HEK293 (cell line): ENCODE results near the gene PLA2G2E.

Experiments
- HOXC10 ChIP-seq: sonication (generic); formaldehyde crosslinking; IDR thresholded peaks from 2 replicates; pipeline ENCODE4 v1.8.1; 2023; ENCODE audit warnings: mild to moderate bottlenecking, missing genetic modification reagents
- KLF10 ChIP-seq: fragments of 450-650 bp; IDR thresholded peaks from 2 replicates; pipeline ENCODE4 v1.5.1; 2018; ENCODE audit warnings: missing biosample characterization, mild to moderate bottlenecking, missing genetic modification characterization
- TRIM28 ChIP-seq: IDR thresholded peaks from 2 replicates; pipeline ENCODE4 v1.6.1; 2011; ENCODE audit warnings: low read length, control low read depth, borderline replicate concordance
- ZBTB17 ChIP-seq: fragments of 450-650 bp; formaldehyde crosslinking; IDR thresholded peaks from 2 replicates; pipeline ENCODE4 v1.5.1; 2016; ENCODE audit warnings: missing biosample characterization, missing genetic modification characterization
- ZBTB7A ChIP-seq: fragments of 450-650 bp; formaldehyde crosslinking; IDR thresholded peaks from 2 replicates; pipeline ENCODE4 v1.5.1; 2016; ENCODE audit warnings: low read depth, missing biosample characterization, missing genetic modification characterization
- ZBTB8A ChIP-seq: fragments of 450-650 bp; formaldehyde crosslinking; IDR thresholded peaks from 2 replicates; pipeline ENCODE4 v1.5.1; 2016; ENCODE audit warnings: missing biosample characterization, missing genetic modification characterization
- ZEB2 ChIP-seq: fragments of 450-650 bp; formaldehyde crosslinking; IDR thresholded peaks from 2 replicates; pipeline ENCODE4 v1.5.1; 2016; ENCODE audit warnings: missing biosample characterization, missing genetic modification characterization
- ZIC2 ChIP-seq: fragments of 450-650 bp; formaldehyde crosslinking; IDR thresholded peaks from 2 replicates; pipeline ENCODE4 v1.5.1; 2016; ENCODE audit warnings: missing biosample characterization, missing genetic modification characterization
- ZNF169 ChIP-seq: fragments of 450-650 bp; formaldehyde crosslinking; IDR thresholded peaks from 2 replicates; pipeline ENCODE4 v1.5.1; 2016; ENCODE audit warnings: missing biosample characterization, missing genetic modification characterization
- ZNF24 ChIP-seq: fragments of 450-650 bp; formaldehyde crosslinking; IDR thresholded peaks from 2 replicates; pipeline ENCODE4 v1.5.1; 2016; ENCODE audit warnings: missing biosample characterization, missing genetic modification characterization
- ZNF391 ChIP-seq: fragments of 450-650 bp; formaldehyde crosslinking; IDR thresholded peaks from 2 replicates; pipeline ENCODE4 v1.5.1; 2016; ENCODE audit warnings: low read depth, missing biosample characterization, missing genetic modification characterization, borderline replicate concordance
- ZNF423 ChIP-seq: fragments of 450-650 bp; formaldehyde crosslinking; IDR thresholded peaks from 2 replicates; pipeline ENCODE4 v1.5.1; 2016; ENCODE audit warnings: missing biosample characterization, missing genetic modification characterization
- ZNF544 ChIP-seq: fragments of 450-650 bp; formaldehyde crosslinking; IDR thresholded peaks from 2 replicates; pipeline ENCODE4 v1.5.0; 2017; ENCODE audit warnings: missing biosample characterization, missing genetic modification characterization
- ZNF561 ChIP-seq: fragments of 450-650 bp; IDR thresholded peaks from 2 replicates; pipeline ENCODE4 v1.5.1; 2018; ENCODE audit warnings: missing biosample characterization, missing genetic modification characterization, borderline replicate concordance
- ZNF596 ChIP-seq: fragments of 450-650 bp; IDR thresholded peaks from 2 replicates; pipeline ENCODE4 v1.5.0; 2018; ENCODE audit warnings: missing biosample characterization, mild to moderate bottlenecking, missing genetic modification characterization, moderate library complexity
- ZNF629 ChIP-seq: fragments of 450-650 bp; formaldehyde crosslinking; IDR thresholded peaks from 2 replicates; pipeline ENCODE4 v1.5.1; 2017; ENCODE audit warnings: missing biosample characterization, missing genetic modification characterization
- ZNF654 ChIP-seq: fragments of 450-650 bp; formaldehyde crosslinking; IDR thresholded peaks from 2 replicates; pipeline ENCODE4 v1.5.1; 2016; ENCODE audit warnings: low read depth, missing biosample characterization, missing genetic modification characterization
- ZNF664 ChIP-seq: fragments of 450-650 bp; formaldehyde crosslinking; IDR thresholded peaks from 2 replicates; pipeline ENCODE4 v1.5.1; 2016; ENCODE audit warnings: missing biosample characterization, missing genetic modification characterization
- ZNF677 ChIP-seq: fragments of 450-650 bp; IDR thresholded peaks from 2 replicates; pipeline ENCODE4 v1.5.0; 2018; ENCODE audit warnings: missing biosample characterization, mild to moderate bottlenecking, missing genetic modification characterization, moderate library complexity
- ZNF707 ChIP-seq: fragments of 450-650 bp; formaldehyde crosslinking; IDR thresholded peaks from 2 replicates; pipeline ENCODE4 v1.5.1; 2016; ENCODE audit warnings: missing biosample characterization, missing genetic modification characterization
- TF ChIP-seq, protein P1 (sequence below): fragments of 450-650 bp; formaldehyde crosslinking; IDR thresholded peaks from 2 replicates; pipeline ENCODE4 v1.5.1; 2016; ENCODE audit warnings: missing biosample characterization, missing genetic modification characterization
- TF ChIP-seq, protein P2 (sequence below): fragments of 450-650 bp; formaldehyde crosslinking; IDR thresholded peaks from 2 replicates; pipeline ENCODE4 v1.5.1; 2016; ENCODE audit warnings: missing biosample characterization, missing genetic modification characterization, borderline replicate concordance
- TF ChIP-seq, protein P3 (sequence below): fragments of 450-650 bp; formaldehyde crosslinking; IDR thresholded peaks from 2 replicates; pipeline ENCODE4 v1.5.1; 2016; ENCODE audit warnings: missing biosample characterization, missing genetic modification characterization
- TF ChIP-seq, protein P4 (sequence below): fragments of 450-650 bp; formaldehyde crosslinking; optimal IDR thresholded peaks from 2 replicates; pipeline ENCODE3; 2016; ENCODE audit warnings: missing biosample characterization, mild to moderate bottlenecking, missing genetic modification characterization
- TF ChIP-seq, protein P5 (sequence below): fragments of 450-650 bp; formaldehyde crosslinking; IDR thresholded peaks from 2 replicates; pipeline ENCODE4 v1.5.1; 2016; ENCODE audit warnings: missing biosample characterization, missing genetic modification characterization
- TF ChIP-seq, protein P6 (sequence below): fragments of 450-650 bp; formaldehyde crosslinking; IDR thresholded peaks from 2 replicates; pipeline ENCODE4 v1.5.1; 2016; ENCODE audit warnings: missing biosample characterization, missing genetic modification characterization

The PLA2G2E gene

DNA sequence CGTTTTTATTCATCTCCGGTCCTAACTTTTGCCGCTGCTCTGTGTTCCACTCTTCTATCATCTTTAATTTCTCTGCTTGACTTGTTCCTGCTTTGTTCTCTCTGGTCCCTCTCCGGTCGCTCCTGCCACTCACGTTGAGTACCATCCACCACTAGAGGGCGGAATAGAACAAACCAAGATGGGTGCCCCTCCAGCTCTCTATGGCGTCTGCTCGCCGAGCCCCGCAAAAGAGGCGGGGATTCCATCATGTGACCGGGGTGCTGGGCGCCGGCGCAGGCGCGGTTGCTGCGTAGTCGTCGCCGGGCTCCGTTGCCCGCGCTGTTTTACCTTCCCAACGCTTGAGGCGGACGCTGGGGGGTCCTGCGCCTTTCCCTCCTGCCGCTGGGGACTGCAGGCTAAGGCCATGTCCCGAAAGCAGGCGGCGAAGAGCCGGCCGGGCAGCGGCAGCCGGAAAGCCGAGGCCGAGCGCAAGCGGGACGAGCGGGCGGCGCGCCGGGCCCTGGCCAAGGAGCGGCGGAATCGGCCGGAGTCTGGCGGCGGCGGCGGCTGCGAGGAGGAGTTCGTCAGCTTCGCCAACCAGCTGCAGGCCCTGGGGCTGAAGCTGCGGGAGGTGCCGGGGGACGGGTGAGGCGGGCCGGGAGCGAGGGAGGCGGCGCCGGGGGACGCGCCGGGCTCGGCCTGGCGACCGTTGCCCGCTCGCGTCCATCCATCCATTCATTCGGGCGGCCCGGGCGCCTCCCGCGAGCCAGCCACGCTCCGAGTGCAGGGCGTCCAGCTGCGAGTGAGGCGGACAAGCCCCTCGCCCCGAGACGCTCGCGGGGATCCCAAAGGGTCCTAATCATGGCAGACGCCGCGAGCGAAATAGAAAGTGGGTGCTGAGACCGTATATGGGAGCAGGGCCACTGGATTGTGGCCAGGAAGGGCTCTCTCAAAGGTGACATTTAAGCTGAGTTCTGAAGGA is 41.0 kb downstream of the PLA2G2E start, which contains the start of gene OTUD3 (continued):
- TF ChIP-seq, protein P1, sequence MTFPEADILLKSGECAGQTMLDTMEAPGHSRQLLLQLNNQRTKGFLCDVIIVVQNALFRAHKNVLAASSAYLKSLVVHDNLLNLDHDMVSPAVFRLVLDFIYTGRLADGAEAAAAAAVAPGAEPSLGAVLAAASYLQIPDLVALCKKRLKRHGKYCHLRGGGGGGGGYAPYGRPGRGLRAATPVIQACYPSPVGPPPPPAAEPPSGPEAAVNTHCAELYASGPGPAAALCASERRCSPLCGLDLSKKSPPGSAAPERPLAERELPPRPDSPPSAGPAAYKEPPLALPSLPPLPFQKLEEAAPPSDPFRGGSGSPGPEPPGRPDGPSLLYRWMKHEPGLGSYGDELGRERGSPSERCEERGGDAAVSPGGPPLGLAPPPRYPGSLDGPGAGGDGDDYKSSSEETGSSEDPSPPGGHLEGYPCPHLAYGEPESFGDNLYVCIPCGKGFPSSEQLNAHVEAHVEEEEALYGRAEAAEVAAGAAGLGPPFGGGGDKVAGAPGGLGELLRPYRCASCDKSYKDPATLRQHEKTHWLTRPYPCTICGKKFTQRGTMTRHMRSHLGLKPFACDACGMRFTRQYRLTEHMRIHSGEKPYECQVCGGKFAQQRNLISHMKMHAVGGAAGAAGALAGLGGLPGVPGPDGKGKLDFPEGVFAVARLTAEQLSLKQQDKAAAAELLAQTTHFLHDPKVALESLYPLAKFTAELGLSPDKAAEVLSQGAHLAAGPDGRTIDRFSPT (tag by site-specific recombination): peak; percentile 71
- peak; percentile 48; the same call in 1 of the 2 replicates for TF ChIP-seq ZNF24 (tag by site-specific recombination)
- peak; percentile 58 for TF ChIP-seq ZNF654 (tag by site-specific recombination)
- TF ChIP-seq, protein P2, sequence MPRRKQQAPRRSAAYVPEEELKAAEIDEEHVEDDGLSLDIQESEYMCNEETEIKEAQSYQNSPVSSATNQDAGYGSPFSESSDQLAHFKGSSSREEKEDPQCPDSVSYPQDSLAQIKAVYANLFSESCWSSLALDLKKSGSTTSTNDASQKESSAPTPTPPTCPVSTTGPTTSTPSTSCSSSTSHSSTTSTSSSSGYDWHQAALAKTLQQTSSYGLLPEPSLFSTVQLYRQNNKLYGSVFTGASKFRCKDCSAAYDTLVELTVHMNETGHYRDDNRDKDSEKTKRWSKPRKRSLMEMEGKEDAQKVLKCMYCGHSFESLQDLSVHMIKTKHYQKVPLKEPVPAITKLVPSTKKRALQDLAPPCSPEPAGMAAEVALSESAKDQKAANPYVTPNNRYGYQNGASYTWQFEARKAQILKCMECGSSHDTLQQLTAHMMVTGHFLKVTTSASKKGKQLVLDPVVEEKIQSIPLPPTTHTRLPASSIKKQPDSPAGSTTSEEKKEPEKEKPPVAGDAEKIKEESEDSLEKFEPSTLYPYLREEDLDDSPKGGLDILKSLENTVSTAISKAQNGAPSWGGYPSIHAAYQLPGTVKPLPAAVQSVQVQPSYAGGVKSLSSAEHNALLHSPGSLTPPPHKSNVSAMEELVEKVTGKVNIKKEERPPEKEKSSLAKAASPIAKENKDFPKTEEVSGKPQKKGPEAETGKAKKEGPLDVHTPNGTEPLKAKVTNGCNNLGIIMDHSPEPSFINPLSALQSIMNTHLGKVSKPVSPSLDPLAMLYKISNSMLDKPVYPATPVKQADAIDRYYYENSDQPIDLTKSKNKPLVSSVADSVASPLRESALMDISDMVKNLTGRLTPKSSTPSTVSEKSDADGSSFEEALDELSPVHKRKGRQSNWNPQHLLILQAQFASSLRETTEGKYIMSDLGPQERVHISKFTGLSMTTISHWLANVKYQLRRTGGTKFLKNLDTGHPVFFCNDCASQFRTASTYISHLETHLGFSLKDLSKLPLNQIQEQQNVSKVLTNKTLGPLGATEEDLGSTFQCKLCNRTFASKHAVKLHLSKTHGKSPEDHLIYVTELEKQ (tag by site-specific recombination): no peak
- TF ChIP-seq, protein P3, sequence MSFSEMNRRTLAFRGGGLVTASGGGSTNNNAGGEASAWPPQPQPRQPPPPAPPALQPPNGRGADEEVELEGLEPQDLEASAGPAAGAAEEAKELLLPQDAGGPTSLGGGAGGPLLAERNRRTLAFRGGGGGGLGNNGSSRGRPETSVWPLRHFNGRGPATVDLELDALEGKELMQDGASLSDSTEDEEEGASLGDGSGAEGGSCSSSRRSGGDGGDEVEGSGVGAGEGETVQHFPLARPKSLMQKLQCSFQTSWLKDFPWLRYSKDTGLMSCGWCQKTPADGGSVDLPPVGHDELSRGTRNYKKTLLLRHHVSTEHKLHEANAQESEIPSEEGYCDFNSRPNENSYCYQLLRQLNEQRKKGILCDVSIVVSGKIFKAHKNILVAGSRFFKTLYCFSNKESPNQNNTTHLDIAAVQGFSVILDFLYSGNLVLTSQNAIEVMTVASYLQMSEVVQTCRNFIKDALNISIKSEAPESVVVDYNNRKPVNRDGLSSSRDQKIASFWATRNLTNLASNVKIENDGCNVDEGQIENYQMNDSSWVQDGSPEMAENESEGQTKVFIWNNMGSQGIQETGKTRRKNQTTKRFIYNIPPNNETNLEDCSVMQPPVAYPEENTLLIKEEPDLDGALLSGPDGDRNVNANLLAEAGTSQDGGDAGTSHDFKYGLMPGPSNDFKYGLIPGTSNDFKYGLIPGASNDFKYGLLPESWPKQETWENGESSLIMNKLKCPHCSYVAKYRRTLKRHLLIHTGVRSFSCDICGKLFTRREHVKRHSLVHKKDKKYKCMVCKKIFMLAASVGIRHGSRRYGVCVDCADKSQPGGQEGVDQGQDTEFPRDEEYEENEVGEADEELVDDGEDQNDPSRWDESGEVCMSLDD (tag by site-specific recombination): peak; percentile 88
- TF ChIP-seq, protein P4, sequence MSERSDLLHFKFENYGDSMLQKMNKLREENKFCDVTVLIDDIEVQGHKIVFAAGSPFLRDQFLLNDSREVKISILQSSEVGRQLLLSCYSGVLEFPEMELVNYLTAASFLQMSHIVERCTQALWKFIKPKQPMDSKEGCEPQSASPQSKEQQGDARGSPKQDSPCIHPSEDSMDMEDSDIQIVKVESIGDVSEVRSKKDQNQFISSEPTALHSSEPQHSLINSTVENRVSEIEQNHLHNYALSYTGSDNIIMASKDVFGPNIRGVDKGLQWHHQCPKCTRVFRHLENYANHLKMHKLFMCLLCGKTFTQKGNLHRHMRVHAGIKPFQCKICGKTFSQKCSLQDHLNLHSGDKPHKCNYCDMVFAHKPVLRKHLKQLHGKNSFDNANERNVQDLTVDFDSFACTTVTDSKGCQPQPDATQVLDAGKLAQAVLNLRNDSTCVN (tag by site-specific recombination): peak; percentile 71
- TF ChIP-seq KLF10: 0 out of 2 replicates have a peak, but pooled peaks have one; percentile 56
- 0 out of 2 replicates have a peak, but pooled peaks have one; percentile 37 for TF ChIP-seq ZNF677 (tag by site-specific recombination)
- TF ChIP-seq ZNF169 (tag by site-specific recombination): no peak
- TF ChIP-seq ZIC2: peak; percentile 56
- TF ChIP-seq ZNF664 (tag by site-specific recombination): no peak
- TF ChIP-seq ZBTB17: peak; percentile 90
- TF ChIP-seq ZNF423 (tag by site-specific recombination): peak; percentile 61; the same call in 1 of the 2 replicates
- TF ChIP-seq ZBTB7A (tag by site-specific recombination): no peak
- TF ChIP-seq, protein P5, sequence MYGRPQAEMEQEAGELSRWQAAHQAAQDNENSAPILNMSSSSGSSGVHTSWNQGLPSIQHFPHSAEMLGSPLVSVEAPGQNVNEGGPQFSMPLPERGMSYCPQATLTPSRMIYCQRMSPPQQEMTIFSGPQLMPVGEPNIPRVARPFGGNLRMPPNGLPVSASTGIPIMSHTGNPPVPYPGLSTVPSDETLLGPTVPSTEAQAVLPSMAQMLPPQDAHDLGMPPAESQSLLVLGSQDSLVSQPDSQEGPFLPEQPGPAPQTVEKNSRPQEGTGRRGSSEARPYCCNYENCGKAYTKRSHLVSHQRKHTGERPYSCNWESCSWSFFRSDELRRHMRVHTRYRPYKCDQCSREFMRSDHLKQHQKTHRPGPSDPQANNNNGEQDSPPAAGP (tag by site-specific recombination): 0 out of 2 replicates have a peak, but pooled peaks have one; percentile 28
- no peak for TF ChIP-seq ZNF544
- TF ChIP-seq ZNF596: 0 out of 2 replicates have a peak, but pooled peaks have one; percentile 37
- 0 out of 2 replicates have a peak, but pooled peaks have one; percentile 34 for TF ChIP-seq HOXC10 (CRISPR knock-in tag)
- no peak for TF ChIP-seq ZNF391
- TF ChIP-seq, protein P6, sequence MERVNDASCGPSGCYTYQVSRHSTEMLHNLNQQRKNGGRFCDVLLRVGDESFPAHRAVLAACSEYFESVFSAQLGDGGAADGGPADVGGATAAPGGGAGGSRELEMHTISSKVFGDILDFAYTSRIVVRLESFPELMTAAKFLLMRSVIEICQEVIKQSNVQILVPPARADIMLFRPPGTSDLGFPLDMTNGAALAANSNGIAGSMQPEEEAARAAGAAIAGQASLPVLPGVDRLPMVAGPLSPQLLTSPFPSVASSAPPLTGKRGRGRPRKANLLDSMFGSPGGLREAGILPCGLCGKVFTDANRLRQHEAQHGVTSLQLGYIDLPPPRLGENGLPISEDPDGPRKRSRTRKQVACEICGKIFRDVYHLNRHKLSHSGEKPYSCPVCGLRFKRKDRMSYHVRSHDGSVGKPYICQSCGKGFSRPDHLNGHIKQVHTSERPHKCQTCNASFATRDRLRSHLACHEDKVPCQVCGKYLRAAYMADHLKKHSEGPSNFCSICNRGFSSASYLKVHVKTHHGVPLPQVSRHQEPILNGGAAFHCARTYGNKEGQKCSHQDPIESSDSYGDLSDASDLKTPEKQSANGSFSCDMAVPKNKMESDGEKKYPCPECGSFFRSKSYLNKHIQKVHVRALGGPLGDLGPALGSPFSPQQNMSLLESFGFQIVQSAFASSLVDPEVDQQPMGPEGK (tag by site-specific recombination): 0 out of 2 replicates have a peak, but pooled peaks have one; percentile 25
- TF ChIP-seq ZNF561 (tag by site-specific recombination): peak; percentile 52; the same call in 1 of the 2 replicates
- TF ChIP-seq ZBTB8A: peak; percentile 88
- peak; percentile 76 for TF ChIP-seq ZNF629 (tag by site-specific recombination)
- TF ChIP-seq ZNF707 (tag by site-specific recombination): no peak
- TF ChIP-seq TRIM28: peak; percentile 67; the same call in 1 of the 2 replicates
- TF ChIP-seq ZEB2 (tag by site-specific recombination): peak; percentile 76
